GM12878 (cell line): ENCODE data around the gene POLG. TPM values are rescaled to one million over a fixed set of nuclear protein-coding genes. Genes with fewer than 3 reads are reported as not detected.

Experiments
- ATAC-seq: fragments of 200-7000 bp; cut with Tn5 transposase; 3 replicates; pipeline ENCODE4 v1.9.1; 2020; ENCODE audit warnings: mild to moderate bottlenecking, moderate library complexity
- BruUV-seq: library from RNA; stranded (reverse); fragments of 400-500 nt; replicated peaks from 2 replicates; lab custom pipeline; 2021; lab: Mats Ljungman, UMichigan
- CTCF ChIA-PET: fragments of 300-600 bp; sonication (Branson Sonifier 250); formaldehyde crosslinking; extraction: SDS; loops from one replicate; lab custom pipeline; 2021; ENCODE audit warnings: inconsistent platforms; lab: Yijun Ruan, JAX
- POLR2A ChIA-PET: fragments of 350-600 bp; formaldehyde crosslinking; extraction: SDS; loops from one replicate; lab custom pipeline; 2021; ENCODE audit warnings: inconsistent platforms; lab: Charles Lee
- RAD21 ChIA-PET: fragments of 300-600 bp; sonication (Branson Sonifier 250); formaldehyde crosslinking; loops from one replicate; lab custom pipeline; 2023; ENCODE audit warnings: antibody characterized with exemption; ENCODE audit not compliant: unreplicated experiment; lab: Charles Lee
- SMC1A ChIA-PET: fragments of 300-600 bp; sonication (Branson Sonifier 250); formaldehyde crosslinking; loops from one replicate; lab custom pipeline; 2023; ENCODE audit not compliant: unreplicated experiment, uncharacterized antibody; lab: Charles Lee
- DNase-seq: peaks from one replicate; pipeline ENCODE4 v3.0.0-alpha.2; 2011; ENCODE audit warnings: low read depth, low spot score
- FAIRE-seq: peaks from 3 replicates; lab custom pipeline; 2011; peaks lifted over from hg19 to GRCh38; lab: Jason Lieb, UNC
- H2AFZ ChIP-seq: 2 replicates; pipeline ENCODE4 v1.6.0; 2011; ENCODE audit warnings: low read depth, low read length, control low read depth; ENCODE audit not compliant: control insufficient read depth
- H3K27ac ChIP-seq: 2 replicates; pipeline ENCODE4 v1.5.1; 2011; ENCODE audit warnings: control low read depth; ENCODE audit not compliant: control insufficient read depth, insufficient read depth
- H3K27me3 ChIP-seq, 2 experiments: replicated peaks in 1 of 2; 2 replicates each; pipeline versions ENCODE4 v1.6.0 to v1.6.1; 2011; ENCODE audit warnings: low read length in 1 of 2; ENCODE audit not compliant: control insufficient read depth in 2 of 2, insufficient read depth in 2 of 2
- H3K36me3 ChIP-seq, 2 experiments: 2 replicates each; pipeline ENCODE4 v1.5.1; 2011; ENCODE audit warnings: low read length in 1 of 2; ENCODE audit not compliant: control insufficient read depth in 2 of 2, insufficient read depth in 2 of 2
- H3K4me1 ChIP-seq: 2 replicates; pipeline ENCODE4 v1.6.1; 2011; ENCODE audit warnings: mild to moderate bottlenecking, low read length, moderate library complexity, mixed read lengths; ENCODE audit not compliant: control insufficient read depth, insufficient read depth
- H3K4me2 ChIP-seq: 2 replicates; pipeline ENCODE4 v1.6.0; 2011; ENCODE audit warnings: control low read depth; ENCODE audit not compliant: control insufficient read depth, insufficient read depth
- H3K4me3 ChIP-seq: fragments of 200-600 bp; sonication (generic); 2 replicates; pipeline ENCODE4 v1.5.1; 2016
- H3K79me2 ChIP-seq: 2 replicates; pipeline ENCODE4 v1.6.0; 2011; ENCODE audit warnings: low read length; ENCODE audit not compliant: control insufficient read depth, insufficient read depth
- H3K9ac ChIP-seq: 2 replicates; pipeline ENCODE4 v1.8.0; 2011; ENCODE audit warnings: low read length, control low read depth, mixed read lengths; ENCODE audit not compliant: control insufficient read depth, insufficient read depth
- H3K9me3 ChIP-seq: replicated peaks from 3 replicates; pipeline ENCODE4 v1.5.1; 2011; ENCODE audit warnings: mild to moderate bottlenecking, low read length; ENCODE audit not compliant: control insufficient read depth, insufficient read depth
- H4K20me1 ChIP-seq: 2 replicates; pipeline ENCODE4 v1.6.0; 2011; ENCODE audit not compliant: control insufficient read depth, insufficient read depth
- CBX5 ChIP-seq: sonication (generic); IDR thresholded peaks from 2 replicates; pipeline ENCODE4 v1.6.1; 2016; ENCODE audit warnings: low read depth, moderate library complexity, mild to moderate bottlenecking, inconsistent platforms
- CHD4 ChIP-seq: fragments of 200-600 bp; sonication (generic); IDR thresholded peaks from 2 replicates; pipeline ENCODE4 v1.6.1; 2016; ENCODE audit warnings: mild to moderate bottlenecking
- FOS ChIP-seq: IDR thresholded peaks from 3 replicates; pipeline ENCODE4 v1.6.1; 2011; ENCODE audit warnings: borderline replicate concordance; ENCODE audit not compliant: insufficient read length; ENCODE audit errors: extremely low read depth
- IKZF1 ChIP-seq: fragments of 450-650 bp; conservative IDR thresholded peaks from 2 replicates; pipeline ENCODE4 v1.6.1; 2017; ENCODE audit warnings: antibody characterized with exemption, mild to moderate bottlenecking
- RCOR1 ChIP-seq: conservative IDR thresholded peaks from 2 replicates; pipeline ENCODE4 v1.6.1; 2012; ENCODE audit warnings: low read depth, low read length, improper control_type of control experiment
- SUZ12 ChIP-seq: fragments of 200-600 bp; sonication (generic); IDR thresholded peaks from one replicate; pipeline ENCODE4 v1.6.1; 2018; ENCODE audit warnings: antibody characterized with exemption, mild to moderate bottlenecking; ENCODE audit not compliant: unreplicated experiment
- WGBS: methylation state at CpG from one replicate; pipeline ENCODE4 v1.1.6; 2016; ENCODE audit warnings: low lambda C conversion rate; ENCODE audit not compliant: insufficient replicate concordance, insufficient coverage; ENCODE audit errors: missing lambda C conversion rate; 5-methylcytosine and 5-hydroxymethylcytosine counted together
- in situ Hi-C: fragments of 300-500 bp; cut with MboI; formaldehyde crosslinking; loops from 9 replicates; pipeline ENCODE4 v1.14.3; 2018; ENCODE audit warnings: mixed read lengths
- intact Hi-C: fragments of 100-400 bp; cut with micrococcal nuclease; formaldehyde crosslinking; loops from one replicate; pipeline ENCODE4 v1.14.2; 2022; ENCODE audit not compliant: unreplicated experiment
- polyA plus RNA-seq, 11 experiments: library from polyadenylated mRNA; depleted of rRNA in 4 of 11; unstranded in 6 of 11; stranded (reverse) in 5 of 11; fragments of >200 nt; fragmentation: Nextera tagmentation in 4 of 11; fragmentation: Illumina TruSeq in 1 of 11; extraction: Ambion mirVana in 4 of 11; extraction: Trizol in 1 of 11; gene quantifications; 1 replicate in 1 of 11; 2 replicates in 10 of 11; pipeline versions ENCODE4 v1.2.1 to v1.2.3, GENCODE V29; 2011 to 2016; ENCODE audit warnings: inconsistent platforms in 2 of 11, missing spikeins in 2 of 11, low read depth in 1 of 11
- total RNA-seq, 4 experiments: library from RNA; depleted of rRNA in 3 of 4; stranded (reverse); fragments of >200 nt in 3 of 4; fragmentation: Illumina TruSeq in 1 of 4; extraction: Trizol in 1 of 4; gene quantifications; 2 replicates each; pipeline versions ENCODE4 v1.2.1 to v1.2.3, GENCODE V29; 2013 to 2021

The POLG gene
- total and polyA plus RNA-seq, 10 of the 15 experiments (the other 5 are each of a cell fraction or from before 2014, with no cell fraction given) = 14.8 to 71.1 (median 33.0) TPM

GRCh38 chr15:89383365-89384175, 48.9 kb upstream of the POLG start:
- DNase-seq (no peak), FAIRE-seq (no peak), ATAC-seq (no peak)
- Histone ChIP-seq H3K27me3 (peaks cover 7 to 14% of the 10 kb centered on the region in 2 experiments; a peak in 3 of 4 replicates), H4K20me1 (no peaks in the 10 kb centered on the region), H3K27ac (no peak overlapping the region), H2AFZ (no peak overlapping the region), H3K36me3 (no peaks in the 10 kb centered on the region), H3K4me2 (no peak overlapping the region), H3K4me1 (no peaks in the 10 kb centered on the region), H3K9me3 (no peaks in the 10 kb centered on the region), H3K4me3 (no peak overlapping the region), H3K79me2 (no peaks in the 10 kb centered on the region), H3K9ac (no peak overlapping the region)
- CTCF ChIA-PET = interaction anchor here (3.3 kb wide), 1 partner anchor 25 kb away, joined by 12 read pairs; no protein-coding TSS in a partner anchor
- RAD21 ChIA-PET = no interaction called here
- SMC1A ChIA-PET = no interaction called here
- 20% methylated on average over 10 of the region's 10 CpGs for WGBS
- intact Hi-C loops (no loop called here), in situ Hi-C loops (no loop called here)
- TF ChIP-seq FOS (no peak), CBX5 (no peak), SUZ12 (no peak), RCOR1 (no peak), CHD4 (no peak), IKZF1 (no peak)
- POLR2A ChIA-PET = no interaction called here
- BruUV-seq = no TSS peak
